Natural killer cell treated with Interleukin-12 subunit alpha and Interleukin-12 subunit beta and Interleukin-15 and Interleukin-18, amount 100 ng/mL, for 72 hours (primary cell): ENCODE measurements around the gene TNFRSF1A. TPM values are rescaled to one million over a fixed set of nuclear protein-coding genes. Genes with fewer than 3 reads are reported as not detected.
"Not testable (repeated sequence)": the region's sequence is repeated elsewhere in the genome, so short reads cannot be mapped to it uniquely, and the experiment has no call there.

Experiments used
- ATAC-seq, 2 donors: fragments of 150-1000 bp; cut with Tn5 transposase in 1 of 2; sonication (Bioruptor Pico), chemical (Tn5 transposase) in 1 of 2; 2 replicates each; pipeline ENCODE4 v1.10.0; 2021
- DNase-seq: peaks from one replicate; pipeline ENCODE4 v3.0.0; 2022; ENCODE audit warnings: low spot score
- H3K27ac Mint-ChIP-seq, 2 donors: 1 replicate in 1 of 2; 2 replicates in 1 of 2; pipeline ENCODE4 v1.8.0; 2022; ENCODE audit warnings: mixed read lengths in 2 of 2, mild to moderate bottlenecking in 1 of 2, moderate library complexity in 1 of 2
- H3K27me3 Mint-ChIP-seq, 2 donors: 1 replicate in 1 of 2; 2 replicates in 1 of 2; pipeline ENCODE4 v1.8.0; 2022; ENCODE audit warnings: mixed read lengths in 2 of 2
- H3K36me3 Mint-ChIP-seq: one replicate; pipeline ENCODE4 v1.8.0; 2022; ENCODE audit warnings: mixed read lengths
- H3K4me1 Mint-ChIP-seq, 2 donors: 1 replicate in 1 of 2; 2 replicates in 1 of 2; pipeline ENCODE4 v1.8.0; 2022; ENCODE audit warnings: low read depth in 2 of 2, mixed read lengths in 2 of 2, mild to moderate bottlenecking in 1 of 2
- H3K4me3 Mint-ChIP-seq: one replicate; pipeline ENCODE4 v1.8.0; 2022; ENCODE audit warnings: mixed read lengths
- H3K9me3 Mint-ChIP-seq: 2 replicates; pipeline ENCODE4 v1.8.0; 2022; ENCODE audit warnings: mixed read lengths
- total RNA-seq, 2 donors: library from RNA; stranded (reverse); gene quantifications; one replicate each; pipeline ENCODE4 v1.2.3, GENCODE V29; 2022

TNFRSF1A gene
- total RNA-seq, 2 donors from 2014 or later = 83.2 to 102 TPM

DNA sequence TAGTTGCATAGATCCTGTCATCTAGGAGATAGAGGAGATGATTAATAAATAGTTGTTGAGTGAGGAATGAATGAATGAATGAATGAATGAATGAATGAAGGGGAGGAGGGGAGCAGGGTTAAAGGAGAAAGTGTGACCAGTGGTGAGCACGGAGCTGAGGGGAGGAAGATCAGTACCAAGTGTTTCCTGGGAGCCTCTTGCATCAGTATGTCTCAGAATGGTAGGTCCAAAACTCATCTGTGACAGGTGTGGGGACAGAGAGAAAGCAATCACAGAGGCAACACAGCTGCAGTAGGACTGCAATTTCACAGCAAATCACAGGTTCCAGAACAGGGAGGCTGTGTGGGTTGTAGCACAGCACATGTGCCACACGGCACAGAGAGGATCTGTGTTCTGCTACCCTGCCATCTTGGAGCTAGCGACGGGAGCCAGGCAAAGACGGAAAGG is 14.5 kb upstream of the TNFRSF1A start:
- ATAC-seq (no peak), DNase-seq (no peak)
- no peak overlapping the region for H3K27ac Mint-ChIP-seq
- peaks cover 7 to 16% of the 10 kb centered on the region in 2 donors for H3K4me1 Mint-ChIP-seq
- peaks cover 3 to 10% of the 10 kb centered on the region in 2 donors for H3K27me3 Mint-ChIP-seq
- H3K4me3 Mint-ChIP-seq = no peak overlapping the region
- no peaks in the 10 kb centered on the region for H3K36me3 Mint-ChIP-seq
- H3K9me3 Mint-ChIP-seq = no peaks in the 10 kb centered on the region

DNA sequence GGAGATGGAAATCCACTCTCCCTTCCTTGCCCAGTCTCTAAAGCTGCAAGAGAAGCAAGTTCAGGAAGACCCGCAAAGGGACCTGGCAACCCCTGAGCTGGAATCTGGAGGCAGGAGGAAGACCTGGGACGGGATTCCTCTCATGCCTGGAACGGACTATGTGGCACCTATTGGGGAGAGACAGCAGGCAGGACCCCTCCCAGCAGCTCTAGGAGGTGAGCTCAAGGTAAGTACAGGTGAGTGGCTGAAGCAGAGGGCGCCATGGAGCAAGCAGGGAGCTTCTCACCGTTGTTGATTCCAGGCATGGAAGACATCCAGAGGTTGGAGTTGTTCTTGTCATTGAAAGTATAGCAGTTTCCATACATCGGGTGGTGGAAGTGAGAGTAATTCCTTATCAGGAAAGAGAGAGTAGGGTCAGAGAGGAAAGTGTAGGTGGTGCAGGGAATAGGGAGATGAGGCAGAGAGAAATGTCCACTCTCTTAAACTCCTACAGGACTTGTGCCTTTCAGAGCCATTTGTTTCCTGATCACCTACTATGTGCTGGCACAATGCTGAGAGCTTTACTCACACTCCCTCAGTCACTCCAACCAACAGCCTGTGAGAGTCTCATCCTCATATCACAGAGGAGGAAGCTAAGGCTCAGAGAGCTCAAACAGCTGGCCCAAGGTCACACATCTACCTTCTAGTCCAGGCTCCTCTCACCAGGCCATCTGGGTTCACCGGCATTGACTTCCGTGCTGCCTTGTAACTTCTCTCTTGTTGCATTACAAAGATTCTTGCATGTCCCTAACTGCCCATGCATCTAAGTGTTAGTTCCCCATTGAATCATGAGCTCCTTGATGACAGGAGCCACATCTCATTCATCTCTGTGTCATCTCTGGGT is 13.9 kb upstream of the TNFRSF1A start:
- ATAC-seq = no peak
- Mint-ChIP-seq H3K27me3 (peaks cover 3 to 10% of the 10 kb centered on the region in 2 donors), H3K27ac (peak overlapping the region in 1 of 2 donors; percentile 72), H3K36me3 (no peaks in the 10 kb centered on the region), H3K4me3 (no peak overlapping the region), H3K9me3 (no peaks in the 10 kb centered on the region), H3K4me1 (peaks cover 7 to 16% of the 10 kb centered on the region in 2 donors)
- no peak for DNase-seq

DNA sequence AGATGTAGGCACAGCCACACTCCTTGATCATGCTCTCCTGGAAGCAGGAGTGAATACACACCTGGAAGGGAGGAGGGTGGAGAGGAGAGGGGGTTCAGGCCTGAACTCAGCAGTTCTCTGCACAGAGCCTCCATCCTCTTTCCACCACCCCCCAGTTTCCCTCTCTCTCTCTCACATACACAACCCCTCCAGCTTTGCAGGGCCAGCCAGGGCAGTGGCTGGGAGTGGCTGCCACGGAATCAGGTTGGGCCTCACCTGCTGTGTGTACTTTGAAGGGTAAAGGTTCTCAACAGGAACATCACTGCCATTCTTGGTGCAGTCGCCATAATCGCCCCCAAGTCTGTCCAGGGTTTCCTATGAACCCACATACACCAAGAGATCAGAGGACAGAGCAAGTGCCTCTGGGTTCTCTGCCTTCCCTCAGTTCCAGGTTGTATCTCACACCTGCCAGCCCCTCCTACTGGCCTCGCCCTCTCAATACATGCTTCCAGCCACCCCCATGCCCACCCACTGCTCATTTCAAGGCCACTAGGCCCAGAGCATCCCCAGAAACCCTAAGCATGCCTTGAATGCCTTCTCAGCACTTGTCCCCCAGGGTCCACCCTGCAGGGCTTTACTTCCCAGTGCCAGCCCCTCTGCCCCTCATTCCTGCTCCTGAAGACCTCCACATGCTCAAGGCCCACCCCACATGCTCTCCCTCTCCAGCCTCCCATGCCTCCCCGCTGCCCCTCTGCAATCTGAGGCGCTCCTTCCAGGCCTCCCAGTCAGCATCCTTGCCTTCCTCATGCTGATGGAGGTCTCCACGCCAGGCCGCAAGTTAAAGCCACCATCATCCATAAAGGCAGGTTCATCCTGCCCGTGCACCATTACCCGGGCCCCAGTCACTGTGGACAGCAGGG is 12.9 kb upstream of the TNFRSF1A start:
- no peak overlapping the region for H3K4me3 Mint-ChIP-seq
- peak overlapping the region in 1 of 2 donors; percentile 72 for H3K27ac Mint-ChIP-seq

DNA sequence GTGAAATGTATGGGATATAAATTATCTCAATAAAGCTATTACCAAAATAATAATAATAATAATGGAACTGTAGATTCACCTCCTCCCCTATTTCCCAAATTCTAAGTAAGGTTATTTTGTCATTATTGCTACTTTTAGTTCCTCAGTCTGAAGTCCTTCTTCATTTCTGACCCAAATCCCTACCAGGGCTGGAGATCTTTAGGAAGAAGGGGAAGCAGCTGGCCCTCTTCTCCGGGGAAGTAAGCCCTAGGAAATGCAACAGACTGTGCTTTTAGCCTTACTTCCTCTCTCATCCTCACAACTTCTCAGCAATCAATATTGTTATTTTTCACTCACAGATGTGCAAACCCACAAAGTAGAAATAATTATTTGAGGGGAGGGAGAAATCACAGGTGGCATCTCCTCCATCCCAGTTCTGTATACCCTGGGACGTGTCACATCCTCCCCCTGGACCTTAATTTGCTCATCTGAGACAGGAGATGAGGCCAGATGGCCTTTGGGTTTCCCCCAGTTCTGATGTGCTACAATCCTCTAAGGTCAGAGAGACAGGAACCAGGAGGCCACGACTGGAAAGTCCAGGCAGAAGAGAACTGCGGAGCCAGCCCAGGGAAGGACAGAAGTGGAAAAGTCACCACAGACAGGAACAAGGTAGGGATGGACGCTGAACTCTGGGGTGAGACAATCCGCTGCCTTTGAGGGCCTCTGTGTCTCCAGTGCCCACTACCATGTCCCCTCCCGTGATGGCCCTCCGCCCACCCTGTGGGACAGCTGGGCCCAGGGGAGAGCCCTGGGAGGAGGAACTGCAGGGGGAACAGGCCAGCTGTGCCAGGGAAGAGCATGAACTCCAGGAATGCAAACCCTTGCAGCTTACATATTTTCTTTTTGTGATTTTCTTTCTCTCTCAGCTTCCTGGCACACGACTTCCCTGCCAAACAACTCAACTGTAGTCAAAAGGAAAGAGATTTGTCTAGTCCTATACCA is 10.6 kb upstream of the TNFRSF1A start:
- DNase-seq (no peak), ATAC-seq (no peak)
- H3K27me3 Mint-ChIP-seq = peaks cover 0 to 10% of the 10 kb centered on the region in 2 donors
- peaks cover 7 to 10% of the 10 kb centered on the region in 2 donors for H3K4me1 Mint-ChIP-seq
- no peaks in the 10 kb centered on the region for H3K9me3 Mint-ChIP-seq
- no peaks in the 10 kb centered on the region for H3K36me3 Mint-ChIP-seq
- no peak overlapping the region for H3K27ac Mint-ChIP-seq
- H3K4me3 Mint-ChIP-seq = no peak overlapping the region

More for the DNA sequence above, 12.9 kb upstream of the TNFRSF1A start:
- H3K36me3 Mint-ChIP-seq = no peaks in the 10 kb centered on the region
- H3K9me3 Mint-ChIP-seq = no peaks in the 10 kb centered on the region
- H3K27me3 Mint-ChIP-seq = peaks cover 0 to 10% of the 10 kb centered on the region in 2 donors
- peaks cover 7 to 10% of the 10 kb centered on the region in 2 donors for H3K4me1 Mint-ChIP-seq
- DNase-seq (no peak), ATAC-seq (no peak)

DNA sequence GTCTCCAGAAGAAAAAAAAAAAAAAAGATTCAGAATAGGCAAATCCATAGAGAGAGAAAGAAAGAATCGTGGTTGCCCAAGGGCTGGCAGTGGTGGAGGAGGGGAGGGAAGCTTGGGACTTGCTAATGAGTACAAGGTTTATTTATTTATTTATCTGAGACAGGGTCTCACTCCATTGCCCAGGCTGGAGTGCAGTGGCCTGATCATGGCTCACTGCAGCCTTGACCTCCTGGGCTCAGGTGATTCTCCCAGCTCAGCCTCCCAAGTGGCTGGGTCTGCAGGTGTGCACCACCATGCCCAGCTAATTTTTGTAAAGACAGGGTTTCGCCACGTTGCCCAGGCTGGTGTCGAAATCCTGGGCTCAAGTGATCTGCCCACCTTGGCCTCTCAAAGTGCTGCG is 9.7 kb upstream of the TNFRSF1A start:
- Mint-ChIP-seq H3K27me3 (peaks cover 3 to 6% of the 10 kb centered on the region in 2 donors), H3K4me3 (no peak overlapping the region), H3K36me3 (no peaks in the 10 kb centered on the region), H3K9me3 (peaks cover 3% of the 10 kb centered on the region), H3K4me1 (peaks cover 11 to 17% of the 10 kb centered on the region in 2 donors), H3K27ac (no peak overlapping the region)
- ATAC-seq = no peak
- DNase-seq = no peak

DNA sequence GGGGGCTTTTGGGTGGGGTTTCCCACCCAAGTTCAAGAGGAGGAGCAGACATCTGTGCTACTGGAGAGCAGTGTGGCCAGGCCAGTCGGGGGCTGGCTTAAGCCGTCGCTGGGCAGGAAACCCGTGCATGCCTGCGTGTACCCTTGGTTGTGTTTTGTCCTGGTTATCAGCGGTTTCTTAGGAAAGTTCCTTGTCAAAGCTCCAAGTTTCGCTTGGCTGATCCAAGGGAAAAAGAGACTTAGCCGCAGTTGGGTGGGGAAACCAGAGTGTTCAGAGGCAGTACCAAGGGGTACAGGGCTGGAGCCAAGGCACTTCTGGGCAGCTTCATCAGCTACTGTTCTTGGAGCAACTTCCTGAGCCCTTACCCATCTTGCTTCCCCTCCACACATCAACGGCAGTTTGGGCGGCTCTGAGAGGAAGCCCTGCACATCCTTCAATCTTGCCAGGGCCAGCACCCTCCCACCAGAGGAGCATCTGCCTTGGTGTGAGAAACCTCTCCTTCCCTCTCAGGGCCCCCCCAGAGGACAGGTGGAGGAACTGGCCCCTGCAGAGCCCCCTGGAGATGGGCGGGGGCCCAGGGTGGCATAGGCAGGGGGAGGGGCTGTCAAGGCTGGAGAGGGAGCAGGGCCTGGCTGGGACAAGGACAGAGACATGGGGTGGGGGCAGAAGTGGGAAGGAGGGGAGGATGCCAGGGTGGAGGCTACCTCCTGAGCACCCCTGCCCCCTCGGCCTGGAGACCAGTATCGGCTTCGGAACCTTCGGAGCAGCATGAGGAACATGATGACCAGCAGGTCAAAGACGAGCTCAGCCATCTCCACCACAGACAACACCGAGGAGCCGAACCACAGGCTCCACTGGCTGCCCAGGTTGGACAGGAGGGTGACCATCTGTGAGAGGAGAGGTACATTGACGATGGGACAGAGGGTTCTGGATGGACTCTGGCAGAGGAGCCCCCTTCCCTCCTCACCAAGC is 5.8 kb upstream of the TNFRSF1A start:
- H3K27ac Mint-ChIP-seq = peak overlapping the region in 1 of 2 donors; percentile 38
- H3K36me3 Mint-ChIP-seq = no peaks in the 10 kb centered on the region
- peaks cover 3% of the 10 kb centered on the region for H3K9me3 Mint-ChIP-seq
- DNase-seq (peak; percentile 54), ATAC-seq (no peak)
- no peak overlapping the region for H3K4me3 Mint-ChIP-seq
- peaks cover 0 to 4% of the 10 kb centered on the region in 2 donors for H3K27me3 Mint-ChIP-seq
- H3K4me1 Mint-ChIP-seq = peaks cover 34 to 35% of the 10 kb centered on the region in 2 donors

DNA sequence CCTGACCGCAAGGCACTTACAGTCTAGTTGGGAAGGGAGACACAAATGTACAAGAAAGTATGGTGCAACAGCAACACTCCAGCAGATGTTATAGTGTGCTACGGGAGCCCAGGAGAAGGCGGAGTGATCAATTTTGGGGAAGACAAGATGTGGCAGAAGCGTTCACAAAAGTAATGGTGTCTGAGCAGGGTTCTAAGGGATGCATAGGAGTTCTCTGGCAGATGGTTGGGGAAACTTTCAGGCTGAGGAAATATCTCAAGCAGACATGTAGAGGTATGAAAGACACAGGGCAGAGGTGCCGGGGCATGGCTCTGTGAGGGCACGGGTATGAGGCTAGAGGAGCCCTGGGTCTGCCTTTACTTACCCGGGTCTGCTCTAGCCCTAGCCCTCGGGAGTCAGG is 5.1 kb upstream of the TNFRSF1A start:
- peak; percentile 28 for DNase-seq
- H3K4me1 Mint-ChIP-seq = peaks cover 37 to 41% of the 10 kb centered on the region in 2 donors

DNA sequence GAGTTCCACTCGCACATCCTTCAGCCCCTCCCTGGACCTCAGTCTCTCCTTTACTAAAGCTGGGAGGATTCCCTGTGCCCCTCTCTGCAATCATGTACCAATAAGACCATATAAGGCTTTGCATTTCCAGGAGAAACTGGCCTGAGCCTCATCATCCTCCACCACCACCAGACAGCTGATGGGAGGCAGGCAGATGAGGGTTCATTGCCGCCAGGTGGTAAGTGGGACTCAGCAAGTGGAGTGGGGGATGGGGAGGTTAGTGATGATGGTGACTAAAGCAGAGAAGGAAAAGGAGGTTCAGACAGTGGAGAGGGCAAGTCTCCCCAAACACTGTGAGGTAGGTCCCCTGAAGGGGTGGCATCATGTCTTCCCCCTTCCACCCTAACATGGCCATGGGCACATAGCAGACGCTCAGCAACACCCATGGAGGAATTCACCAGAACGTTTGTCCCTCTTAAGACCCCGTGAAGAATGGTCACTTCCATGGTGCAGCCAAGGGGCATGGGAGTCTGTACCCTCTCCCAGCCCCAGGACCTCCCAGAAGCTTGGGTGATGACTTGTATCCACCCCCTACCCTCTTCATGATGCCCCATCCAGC is 4.5 kb upstream of the TNFRSF1A start:
- H3K4me3 Mint-ChIP-seq = no peak overlapping the region
- H3K27ac Mint-ChIP-seq = peak overlapping the region; percentile 38 to 61
- DNase-seq (peak; percentile 54), ATAC-seq (no peak)
- peaks cover 0 to 4% of the 10 kb centered on the region in 2 donors for H3K27me3 Mint-ChIP-seq
- no peaks in the 10 kb centered on the region for H3K36me3 Mint-ChIP-seq
- H3K9me3 Mint-ChIP-seq = peaks cover 3% of the 10 kb centered on the region
- peaks cover 40 to 44% of the 10 kb centered on the region in 2 donors for H3K4me1 Mint-ChIP-seq

More for the DNA sequence above, 5.1 kb upstream of the TNFRSF1A start:
- Mint-ChIP-seq H3K9me3 (peaks cover 3% of the 10 kb centered on the region), H3K4me3 (no peak overlapping the region), H3K27me3 (peaks cover 0 to 4% of the 10 kb centered on the region in 2 donors), H3K27ac (peak overlapping the region in 1 of 2 donors; percentile 38), H3K36me3 (no peaks in the 10 kb centered on the region)
- no peak for ATAC-seq

DNA sequence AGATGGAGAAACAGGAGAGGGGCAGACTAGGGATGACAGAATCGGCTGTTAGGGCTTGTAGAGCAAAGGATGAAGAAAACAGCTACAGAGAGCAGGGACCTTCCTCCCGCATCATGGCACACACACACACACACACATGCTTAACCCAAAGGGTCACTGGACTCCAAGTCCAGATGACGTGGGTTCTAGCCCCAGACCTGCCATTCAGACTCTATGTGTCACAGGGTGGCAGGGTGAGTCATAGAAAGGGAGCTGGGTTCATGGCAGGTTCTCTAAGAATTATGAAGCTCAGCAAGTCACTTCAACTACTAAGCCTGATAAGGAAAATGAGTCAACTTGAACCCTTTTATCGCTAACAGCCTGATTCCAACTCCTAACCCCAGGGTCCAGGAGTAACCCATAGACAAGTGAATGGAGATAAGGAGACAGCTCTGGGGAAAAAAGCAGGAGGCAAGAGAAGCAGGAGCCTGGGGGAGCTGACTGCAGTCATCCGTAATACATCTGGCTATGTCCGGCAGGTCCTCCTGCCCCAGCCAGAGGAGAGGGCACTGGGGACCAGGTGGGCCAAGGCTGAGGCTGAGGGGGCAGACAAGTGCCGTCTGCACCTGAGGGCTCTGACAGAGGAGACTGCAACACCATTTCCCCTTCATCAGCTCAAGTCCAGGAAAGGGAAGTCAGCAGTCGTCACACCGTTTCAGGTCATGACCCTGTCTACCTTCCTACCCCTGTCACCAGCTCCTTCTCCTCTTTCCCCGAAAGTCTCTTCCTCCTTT is 3.6 kb upstream of the TNFRSF1A start:
- Mint-ChIP-seq H3K9me3 (peaks cover 3% of the 10 kb centered on the region), H3K4me1 (peaks cover 40 to 44% of the 10 kb centered on the region in 2 donors), H3K27me3 (peaks cover 0 to 4% of the 10 kb centered on the region in 2 donors), H3K27ac (peak overlapping the region; percentile 38 to 61), H3K4me3 (peak overlapping the region; percentile 71), H3K36me3 (no peaks in the 10 kb centered on the region)
- DNase-seq (no peak), ATAC-seq (peak in 1 of 2 donors; percentile 70)

DNA sequence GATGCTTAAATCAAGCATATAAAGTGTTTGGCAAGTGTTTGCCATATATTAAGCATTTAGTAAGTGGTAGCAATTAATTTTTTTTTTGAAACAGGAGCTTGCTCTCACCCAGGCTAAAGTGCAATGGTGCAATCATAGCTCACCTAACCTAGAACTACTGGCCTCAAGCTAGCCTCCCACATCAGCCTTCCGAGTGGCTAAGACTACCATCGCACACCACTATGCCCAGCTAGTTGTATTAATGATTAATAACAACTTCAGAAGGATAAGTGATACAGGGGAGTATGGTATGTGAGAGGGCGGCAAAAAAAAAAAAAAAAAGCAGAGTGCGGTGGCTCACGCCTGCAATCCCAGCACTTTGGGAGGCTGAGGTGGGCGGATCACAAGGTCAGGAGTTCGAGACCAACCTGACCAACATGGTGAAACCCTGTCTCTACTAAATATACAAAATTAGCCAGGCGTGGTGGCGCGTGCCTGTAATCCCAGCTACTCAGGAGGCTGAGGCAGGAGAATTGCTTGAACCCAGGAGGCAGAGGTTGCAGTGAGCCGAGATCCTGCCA is 2.3 kb upstream of the TNFRSF1A start:
- not testable (repeated sequence) for DNase-seq, H3K9me3 Mint-ChIP-seq, H3K27me3 Mint-ChIP-seq, ATAC-seq, H3K36me3 Mint-ChIP-seq, H3K4me3 Mint-ChIP-seq, H3K27ac Mint-ChIP-seq
- peaks cover 40 to 44% of the 10 kb centered on the region in 2 donors for H3K4me1 Mint-ChIP-seq

DNA sequence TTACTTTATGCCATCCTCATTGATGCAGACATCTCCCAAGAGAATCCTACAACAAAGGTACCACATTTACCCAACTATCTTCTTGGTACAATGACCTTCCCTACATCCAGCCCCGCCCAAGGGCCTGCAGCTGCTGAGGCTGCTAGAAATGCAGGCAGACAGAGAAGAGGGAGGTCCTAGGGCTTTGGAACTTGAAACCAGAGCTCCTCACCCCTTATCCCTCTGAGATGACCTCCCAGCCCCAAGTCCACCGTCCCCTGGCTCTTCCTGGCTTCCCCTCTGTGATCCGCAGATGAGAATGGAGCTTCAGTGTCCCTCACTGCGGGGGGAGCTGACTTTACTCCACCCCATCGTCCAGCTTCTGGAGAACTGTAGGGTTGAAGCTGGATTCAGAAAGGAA is 1.6 kb upstream of the TNFRSF1A start:
- no peaks in the 10 kb centered on the region for H3K36me3 Mint-ChIP-seq
- DNase-seq (no peak), ATAC-seq (no peak)
- H3K27ac Mint-ChIP-seq = no peak overlapping the region
- H3K4me3 Mint-ChIP-seq = no peak overlapping the region
- H3K9me3 Mint-ChIP-seq = peaks cover 3% of the 10 kb centered on the region
- peaks cover 0 to 4% of the 10 kb centered on the region in 2 donors for H3K27me3 Mint-ChIP-seq
- H3K4me1 Mint-ChIP-seq = peaks cover 40 to 44% of the 10 kb centered on the region in 2 donors
